K562 (cell line): ENCODE measurements around the gene NRF1. TPM values are rescaled to one million over a fixed set of nuclear protein-coding genes. Genes with fewer than 3 reads are reported as not detected.

Experiments used
- CHD2 ChIP-seq: IDR thresholded peaks from 2 replicates; pipeline ENCODE4 v1.6.1; 2011; ENCODE audit warnings: low read depth, low read length
- CREB3 ChIP-seq: fragments of 450-650 bp; conservative IDR thresholded peaks from 2 replicates; pipeline ENCODE4 v1.6.1; 2016; ENCODE audit warnings: missing genetic modification characterization, low read depth, mild to moderate bottlenecking, missing compliant biosample characterization, moderate library complexity
- FOXA1 ChIP-seq: fragments of 450-650 bp; IDR thresholded peaks from 2 replicates; pipeline ENCODE4 v1.6.1; 2016; ENCODE audit warnings: mild to moderate bottlenecking, borderline replicate concordance
- ILK ChIP-seq: fragments of 450-650 bp; IDR thresholded peaks from 2 replicates; pipeline ENCODE4 v1.6.1; 2016; ENCODE audit warnings: missing genetic modification characterization, low read depth, mild to moderate bottlenecking, missing compliant biosample characterization, moderate library complexity, borderline replicate concordance
- JUND ChIP-seq, 2 experiments: IDR thresholded peaks; 2 replicates in 1 of 2; 3 replicates in 1 of 2; pipeline ENCODE4 v1.6.1; 2011; ENCODE audit warnings: borderline replicate concordance in 2 of 2, low read depth in 2 of 2, low read length in 2 of 2, improper control_type of control experiment in 1 of 2, missing biosample characterization in 1 of 2, missing genetic modification characterization in 1 of 2, missing genetic modification reagents in 1 of 2
- KAT2B ChIP-seq: IDR thresholded peaks from one replicate; pipeline ENCODE4 v1.6.1; 2012; ENCODE audit warnings: low read depth, mild to moderate bottlenecking, control low read depth, inconsistent platforms, low read length, moderate library complexity
- PURB ChIP-seq: sonication (generic); formaldehyde crosslinking; IDR thresholded peaks from 2 replicates; pipeline ENCODE4 v1.9.0; 2021; ENCODE audit warnings: low read depth, mild to moderate bottlenecking, missing genetic modification reagents
- RB1 ChIP-seq: fragments of 450-650 bp; IDR thresholded peaks from 2 replicates; pipeline ENCODE4 v1.6.1; 2017; ENCODE audit warnings: low read depth, mild to moderate bottlenecking
- SMARCC2 ChIP-seq: fragments of 450-650 bp; IDR thresholded peaks from 2 replicates; pipeline ENCODE4 v1.6.1; 2017; ENCODE audit warnings: antibody characterized with exemption, moderate library complexity, mild to moderate bottlenecking, low read depth
- TEAD4 ChIP-seq, 2 experiments: sonication (generic) in 1 of 2; formaldehyde crosslinking in 1 of 2; IDR thresholded peaks; 2 replicates each; pipeline versions ENCODE4 v1.6.1 to v1.8.0; 2012 to 2022; ENCODE audit warnings: borderline replicate concordance in 1 of 2, inconsistent platforms in 1 of 2, low read length in 1 of 2, mild to moderate bottlenecking in 1 of 2, missing genetic modification reagents in 1 of 2
- TFAM ChIP-seq: fragments of 250-450 bp; sonication (Bioruptor Pico); conservative IDR thresholded peaks from 2 replicates; pipeline ENCODE4 v1.5.0; 2021; ENCODE audit warnings: mild to moderate bottlenecking, moderate library complexity
- TRIM28 ChIP-seq: fragments of 450-650 bp; IDR thresholded peaks from 2 replicates; pipeline ENCODE4 v1.6.1; 2017
- YBX1 ChIP-seq: fragments of 450-650 bp; IDR thresholded peaks from 2 replicates; pipeline ENCODE4 v1.7.1; 2016; ENCODE audit warnings: mild to moderate bottlenecking
- ZNF280A ChIP-seq: fragments of 450-650 bp; IDR thresholded peaks from 2 replicates; pipeline ENCODE4 v1.6.1; 2018; ENCODE audit warnings: mild to moderate bottlenecking, low read depth; ENCODE audit not compliant: partially characterized antibody
- ZNF398 ChIP-seq: fragments of 250-450 bp; sonication (Bioruptor Pico); IDR thresholded peaks from 2 replicates; pipeline ENCODE4 v1.8.0; 2021; ENCODE audit warnings: moderate library complexity, mild to moderate bottlenecking, inconsistent platforms
- ZNF695 ChIP-seq: fragments of 450-650 bp; formaldehyde crosslinking; IDR thresholded peaks from 2 replicates; pipeline ENCODE4 v1.4.0; 2020; ENCODE audit warnings: mild to moderate bottlenecking, moderate library complexity
- polyA plus RNA-seq, 8 experiments: library from polyadenylated mRNA; depleted of rRNA in 4 of 8; stranded (reverse) in 5 of 8; unstranded in 3 of 8; fragments of >200 nt; fragmentation: Nextera tagmentation in 2 of 8; fragmentation: Illumina TruSeq in 1 of 8; extraction: Ambion mirVana in 2 of 8; extraction: Trizol in 1 of 8; gene quantifications; 2 replicates each; pipeline versions ENCODE4 v1.2.1 to v1.2.3, GENCODE V29; 2011 to 2014; ENCODE audit warnings: inconsistent platforms in 1 of 8, missing spikeins in 1 of 8
- total RNA-seq, 7 experiments: library from RNA; depleted of rRNA in 6 of 7; stranded (reverse); fragments of >200 nt in 6 of 7; fragmentation: Illumina TruSeq in 2 of 7; extraction: Trizol in 2 of 7; gene quantifications; 2 replicates each; pipeline versions ENCODE4 v1.2.1 to v1.2.3, GENCODE V29; 2011 to 2021; ENCODE audit warnings: low replicate concordance in 1 of 7
- TF ChIP-seq, protein P1 (sequence below): fragments of 250-450 bp; sonication (Bioruptor Pico); IDR thresholded peaks from 2 replicates; pipeline ENCODE4 v1.8.0; 2022; ENCODE audit warnings: inconsistent platforms, mild to moderate bottlenecking, moderate library complexity, borderline replicate concordance
- TF ChIP-seq, protein P2 (sequence below), 2 experiments: fragments of 450-650 bp in 1 of 2; sonication (generic) in 1 of 2; formaldehyde crosslinking in 1 of 2; IDR thresholded peaks in 1 of 2; conservative IDR thresholded peaks in 1 of 2; 2 replicates each; pipeline versions ENCODE4 v1.6.1 to v1.8.1; 2016 to 2023; ENCODE audit warnings: mild to moderate bottlenecking in 2 of 2, moderate library complexity in 2 of 2, inconsistent platforms in 1 of 2, missing genetic modification reagents in 1 of 2
- TF ChIP-seq, protein P3 (sequence below): fragments of 450-650 bp; formaldehyde crosslinking; IDR thresholded peaks from 2 replicates; pipeline ENCODE4 v1.4.0; 2020; ENCODE audit warnings: mild to moderate bottlenecking, mixed read lengths

NRF1 gene
- total and polyA plus RNA-seq, 9 of the 15 experiments (the other 6 are each of a cell fraction or from before 2014, with no cell fraction given): 8.6 to 28.8 (median 20.3) TPM

DNA sequence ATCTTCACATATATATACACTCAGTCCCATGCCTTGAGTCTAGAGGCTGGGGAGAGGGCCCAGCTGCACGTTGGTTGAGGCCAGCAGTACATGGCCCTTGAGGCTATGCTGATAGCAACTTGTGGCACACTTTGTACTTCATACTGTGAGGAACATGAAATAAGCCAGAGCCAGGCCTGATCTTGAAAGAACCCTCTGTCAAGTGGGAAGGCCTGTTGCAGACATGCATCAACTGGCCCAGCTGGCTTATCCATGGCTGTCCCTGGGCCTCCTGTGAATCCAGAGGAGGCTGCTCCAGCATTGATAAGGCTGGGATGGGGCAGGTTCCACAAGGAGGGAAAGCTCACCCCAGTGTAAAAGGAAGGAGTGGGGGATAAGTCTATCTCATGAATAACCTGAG is 140.4 kb downstream of the NRF1 start (continued):
- TF ChIP-seq, protein P1, sequence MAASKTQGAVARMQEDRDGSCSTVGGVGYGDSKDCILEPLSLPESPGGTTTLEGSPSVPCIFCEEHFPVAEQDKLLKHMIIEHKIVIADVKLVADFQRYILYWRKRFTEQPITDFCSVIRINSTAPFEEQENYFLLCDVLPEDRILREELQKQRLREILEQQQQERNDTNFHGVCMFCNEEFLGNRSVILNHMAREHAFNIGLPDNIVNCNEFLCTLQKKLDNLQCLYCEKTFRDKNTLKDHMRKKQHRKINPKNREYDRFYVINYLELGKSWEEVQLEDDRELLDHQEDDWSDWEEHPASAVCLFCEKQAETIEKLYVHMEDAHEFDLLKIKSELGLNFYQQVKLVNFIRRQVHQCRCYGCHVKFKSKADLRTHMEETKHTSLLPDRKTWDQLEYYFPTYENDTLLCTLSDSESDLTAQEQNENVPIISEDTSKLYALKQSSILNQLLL (CRISPR knock-in tag): no peak
- no peak for TF ChIP-seq RB1
- TF ChIP-seq FOXA1: no peak
- TF ChIP-seq TRIM28: no peak
- no peak for TF ChIP-seq JUND (IDR thresholded peaks at IDR 0.05; ENCODE audit: borderline replicate concordance, low read depth, low read length)
- no peak for TF ChIP-seq JUND (tag; IDR thresholded peaks at IDR 0.05; ENCODE audit: borderline replicate concordance, low read depth, low read length)
- TF ChIP-seq, protein P2, sequence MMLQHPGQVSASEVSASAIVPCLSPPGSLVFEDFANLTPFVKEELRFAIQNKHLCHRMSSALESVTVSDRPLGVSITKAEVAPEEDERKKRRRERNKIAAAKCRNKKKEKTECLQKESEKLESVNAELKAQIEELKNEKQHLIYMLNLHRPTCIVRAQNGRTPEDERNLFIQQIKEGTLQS (IDR thresholded peaks at IDR 0.05): no peak
- TF ChIP-seq, protein P2 (CRISPR knock-in tag; conservative IDR thresholded peaks at IDR 0.05): no peak
- 0 out of 2 replicates have a peak, but pooled peaks have one; percentile 26 for TF ChIP-seq TEAD4 (IDR thresholded peaks at IDR 0.05; ENCODE audit: low read length)
- TF ChIP-seq TEAD4 (CRISPR knock-in tag; IDR thresholded peaks at IDR 0.05; ENCODE audit: borderline replicate concordance): no peak
- no peak for TF ChIP-seq ZNF280A
- TF ChIP-seq ILK (tag): no peak
- TF ChIP-seq CREB3 (tag): no peak
- no peak for TF ChIP-seq CHD2
- TF ChIP-seq YBX1: no peak
- TF ChIP-seq ZNF695: no peak
- no peak for TF ChIP-seq SMARCC2
- TF ChIP-seq KAT2B: no peak
- TF ChIP-seq TFAM (CRISPR knock-in tag): no peak
- TF ChIP-seq, protein P3, sequence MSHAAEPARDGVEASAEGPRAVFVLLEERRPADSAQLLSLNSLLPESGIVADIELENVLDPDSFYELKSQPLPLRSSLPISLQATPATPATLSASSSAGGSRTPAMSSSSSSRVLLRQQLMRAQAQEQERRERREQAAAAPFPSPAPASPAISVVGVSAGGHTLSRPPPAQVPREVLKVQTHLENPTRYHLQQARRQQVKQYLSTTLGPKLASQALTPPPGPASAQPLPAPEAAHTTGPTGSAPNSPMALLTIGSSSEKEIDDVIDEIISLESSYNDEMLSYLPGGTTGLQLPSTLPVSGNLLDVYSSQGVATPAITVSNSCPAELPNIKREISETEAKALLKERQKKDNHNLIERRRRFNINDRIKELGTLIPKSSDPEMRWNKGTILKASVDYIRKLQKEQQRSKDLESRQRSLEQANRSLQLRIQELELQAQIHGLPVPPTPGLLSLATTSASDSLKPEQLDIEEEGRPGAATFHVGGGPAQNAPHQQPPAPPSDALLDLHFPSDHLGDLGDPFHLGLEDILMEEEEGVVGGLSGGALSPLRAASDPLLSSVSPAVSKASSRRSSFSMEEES: no peak
- TF ChIP-seq PURB (CRISPR knock-in tag): no peak
- no peak for TF ChIP-seq ZNF398 (CRISPR knock-in tag)
